HG02798 (cell line): Measurements from ENCODE around the gene MMD2.

Experiments used
- ATAC-seq: cut with Tn5 transposase; IDR thresholded peaks from one replicate; pipeline ENCODE4 v1.9.1; 2021; ENCODE audit warnings: mild to moderate bottlenecking; ENCODE audit not compliant: unreplicated experiment, poor library complexity

MMD2 gene

DNA sequence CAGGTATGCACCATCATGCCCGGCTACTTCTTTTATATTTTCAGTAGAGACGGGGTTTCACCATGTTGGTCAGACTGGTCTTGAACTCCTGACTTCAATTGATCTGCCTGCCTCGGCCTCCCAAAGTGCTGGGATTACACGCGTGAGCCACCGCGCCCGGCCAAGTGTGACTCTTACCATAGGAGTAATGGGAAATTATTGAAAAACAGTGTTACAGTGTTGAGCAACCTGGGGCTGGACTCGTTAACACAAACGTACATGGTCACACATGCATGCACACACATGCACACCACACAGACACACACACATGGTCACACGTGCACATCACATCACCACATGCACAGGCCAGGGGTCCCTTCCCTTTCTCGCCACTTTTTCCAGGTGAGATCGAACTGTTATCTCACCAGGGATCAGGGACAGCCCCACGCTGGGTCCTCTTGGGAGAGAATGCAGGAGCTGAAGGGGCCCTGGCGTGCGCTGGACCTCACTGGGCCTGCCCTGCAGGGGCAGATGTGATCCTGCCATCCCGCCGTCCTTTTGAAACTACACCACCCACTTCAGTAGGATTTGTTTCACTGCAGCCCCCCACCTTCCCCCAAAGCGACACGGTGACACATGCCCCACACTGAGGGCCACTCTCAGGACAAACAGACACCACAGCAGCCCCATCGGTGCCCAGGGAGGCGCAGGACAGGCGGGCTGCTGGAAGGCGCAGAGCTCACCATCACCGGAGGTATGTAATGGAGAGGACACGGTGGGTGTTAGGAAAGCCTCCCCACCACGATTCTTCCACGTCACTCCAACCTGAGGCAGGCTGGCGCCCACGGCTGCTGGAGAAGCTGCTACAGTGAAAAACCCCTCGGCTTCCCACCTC is 85.7 kb downstream of the MMD2 start:
- ATAC-seq, result no peak

- no peak for ATAC-seq
Observed at GRCh38 chr7:4871930-4872675, 86.9 kb downstream of the MMD2 start.

DNA sequence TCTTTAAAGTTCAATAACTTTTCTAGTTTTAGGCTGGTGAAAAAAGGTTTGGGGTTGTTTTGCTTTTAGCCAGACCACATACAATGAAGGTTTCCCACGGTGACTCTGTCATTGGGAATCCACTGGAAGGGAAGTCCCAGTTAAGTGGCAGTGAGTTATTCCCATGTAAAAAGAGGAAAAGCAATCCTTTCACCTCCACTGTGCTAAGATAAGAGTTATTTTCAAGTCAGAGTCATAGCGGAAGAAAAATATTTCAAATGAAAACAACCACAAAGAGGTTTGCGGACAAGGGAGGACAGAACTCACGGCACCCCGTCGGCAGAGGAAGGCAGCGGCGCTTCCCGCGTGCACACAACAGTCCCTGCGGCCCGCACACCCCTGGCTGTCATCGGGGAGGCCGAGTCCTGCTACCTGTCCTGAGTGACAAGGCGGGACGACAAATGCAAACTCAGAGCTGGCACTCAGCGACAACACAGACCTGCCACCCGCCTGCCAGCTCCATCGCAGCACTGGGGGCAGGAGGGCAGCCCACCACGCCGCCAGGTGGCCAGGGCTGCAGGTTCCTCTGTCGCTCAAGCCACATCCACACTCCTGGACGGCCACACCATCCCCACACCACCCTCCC is 87.8 kb downstream of the MMD2 start:
- no peak for ATAC-seq

DNA sequence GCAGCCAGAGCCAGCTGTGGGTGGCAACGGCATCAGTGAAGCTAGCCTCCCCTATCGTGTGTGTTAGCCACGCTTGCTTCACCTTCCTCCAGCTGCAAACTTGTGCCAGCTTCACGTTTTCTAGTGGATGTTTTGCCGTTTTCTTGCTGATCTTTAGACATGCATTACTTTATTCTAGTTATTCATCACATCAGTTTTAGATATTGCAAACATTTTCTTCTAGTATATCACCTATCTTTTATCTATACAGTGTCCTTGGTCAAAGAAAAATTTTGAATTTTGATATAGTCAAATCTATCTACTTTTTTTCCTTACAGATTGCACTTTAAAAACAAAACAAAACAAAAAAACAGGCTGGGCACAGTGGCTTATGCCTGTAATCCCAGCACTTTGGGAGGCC is 90.5 kb downstream of the MMD2 start:
- no peak for ATAC-seq

GRCh38 chr7:4866528-4867496 is 92.2 kb downstream of the MMD2 start:
- ATAC-seq, result no peak

- no peak for ATAC-seq
Observed at GRCh38 chr7:4862156-4862555, 96.8 kb downstream of the MMD2 start.

GRCh38 chr7:4861673-4862072 is 97.3 kb downstream of the MMD2 start, which contains the start of gene PAPOLB:
Gene PAPOLB (minus strand): TSS chr7:4862030. CDS start chr7:4861810, 220 bp downstream.
- ATAC-seq, result peak; percentile 49

DNA sequence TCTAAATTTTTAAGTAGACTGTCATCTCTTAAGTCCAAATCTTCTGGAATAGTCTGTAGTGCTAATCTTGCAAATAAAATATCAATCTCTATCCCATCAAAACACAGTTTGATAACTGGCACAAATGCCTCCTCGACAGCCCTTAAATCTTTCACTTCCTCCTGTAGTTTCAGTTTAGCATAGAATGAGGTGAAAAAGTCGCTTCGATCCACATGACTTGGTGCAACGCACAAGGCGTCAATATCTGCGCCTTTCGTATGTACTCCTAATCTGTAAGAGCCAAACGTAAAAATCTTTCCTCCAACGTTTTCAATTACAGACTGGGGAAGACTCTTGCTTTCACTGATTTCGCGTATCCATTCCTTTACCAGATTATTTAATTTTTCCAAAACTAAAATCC is 97.8 kb downstream of the MMD2 start:
- no peak for ATAC-seq

- ATAC-seq, result no peak
Observed at GRCh38 chr7:4857189-4857588, 101.8 kb downstream of the MMD2 start.

- ATAC-seq, result no peak
Observed at GRCh38 chr7:4856336-4857057, 102.5 kb downstream of the MMD2 start.
